ENCODE results near the gene PTPRE.

PTPRE gene

GRCh38 chr10:128027306-128027705 lies 120.4 kb downstream of the PTPRE start:
- H3K27me3 ChIP-seq (ENCODE audit: insufficient read depth, insufficient read length) = no peaks in the 10 kb centered on the region
- H3K9me3 ChIP-seq (ENCODE audit: insufficient read depth, low read length) = no peaks in the 10 kb centered on the region
- no peak overlapping the region for H3K4me3 ChIP-seq (ENCODE audit: insufficient read length, low read depth)
- DNase-seq (ENCODE audit: low read depth, low spot score) = no peak
- TF ChIP-seq YY1 (IDR thresholded peaks at IDR 0.05; ENCODE audit: insufficient read depth, insufficient read length) (no peak), SUZ12 (IDR thresholded peaks at IDR 0.05; ENCODE audit: extremely low read depth, insufficient read depth, insufficient read length) (no peak), ZNF274 (IDR thresholded peaks at IDR 0.05; ENCODE audit: low read depth, low read length) (no peak)
- no peaks in the 10 kb centered on the region for H3K36me3 ChIP-seq (ENCODE audit: insufficient read depth, insufficient read length, low read length)
- H3K9ac ChIP-seq (ENCODE audit: insufficient read length, low read depth) = no peak overlapping the region
- no peaks in the 10 kb centered on the region for H3K4me1 ChIP-seq (ENCODE audit: insufficient read depth, insufficient read length)

- Histone ChIP-seq H3K9ac (ENCODE audit: insufficient read length, low read depth) (no peak overlapping the region), H3K36me3 (ENCODE audit: insufficient read depth, insufficient read length, low read length) (no peaks in the 10 kb centered on the region), H3K9me3 (ENCODE audit: insufficient read depth, low read length) (no peaks in the 10 kb centered on the region), H3K27me3 (ENCODE audit: insufficient read depth, insufficient read length) (no peaks in the 10 kb centered on the region), H3K4me1 (ENCODE audit: insufficient read depth, insufficient read length) (no peaks in the 10 kb centered on the region), H3K4me3 (ENCODE audit: insufficient read length, low read depth) (no peak overlapping the region)
- TF ChIP-seq YY1 (IDR thresholded peaks at IDR 0.05; ENCODE audit: insufficient read depth, insufficient read length) (no peak), SUZ12 (IDR thresholded peaks at IDR 0.05; ENCODE audit: extremely low read depth, insufficient read depth, insufficient read length) (no peak), ZNF274 (IDR thresholded peaks at IDR 0.05; ENCODE audit: low read depth, low read length) (no peak)
- DNase-seq (ENCODE audit: low read depth, low spot score) = no peak
Observed at GRCh38 chr10:128027822-128028507, 121.1 kb downstream of the PTPRE start.

- TF ChIP-seq YY1 (IDR thresholded peaks at IDR 0.05; ENCODE audit: insufficient read depth, insufficient read length) = no peak
- TF ChIP-seq ZNF274 (IDR thresholded peaks at IDR 0.05; ENCODE audit: low read depth, low read length) = no peak
- no peak for TF ChIP-seq SUZ12 (IDR thresholded peaks at IDR 0.05; ENCODE audit: extremely low read depth, insufficient read depth, insufficient read length)
- no peak overlapping the region for H3K4me3 ChIP-seq (ENCODE audit: insufficient read length, low read depth)
- DNase-seq (ENCODE audit: low read depth, low spot score) = no peak
- no peaks in the 10 kb centered on the region for H3K36me3 ChIP-seq (ENCODE audit: insufficient read depth, insufficient read length, low read length)
- no peaks in the 10 kb centered on the region for H3K9me3 ChIP-seq (ENCODE audit: insufficient read depth, low read length)
- H3K27me3 ChIP-seq (ENCODE audit: insufficient read depth, insufficient read length) = no peaks in the 10 kb centered on the region
- no peaks in the 10 kb centered on the region for H3K4me1 ChIP-seq (ENCODE audit: insufficient read depth, insufficient read length)
- no peak overlapping the region for H3K9ac ChIP-seq (ENCODE audit: insufficient read length, low read depth)
Observed at GRCh38 chr10:128028508-128029289, 121.8 kb downstream of the PTPRE start.

GRCh38 chr10:128029290-128029651 lies 122.4 kb downstream of the PTPRE start:
- no peaks in the 10 kb centered on the region for H3K27me3 ChIP-seq (ENCODE audit: insufficient read depth, insufficient read length)
- no peaks in the 10 kb centered on the region for H3K9me3 ChIP-seq (ENCODE audit: insufficient read depth, low read length)
- H3K4me1 ChIP-seq (ENCODE audit: insufficient read depth, insufficient read length) = no peaks in the 10 kb centered on the region
- H3K9ac ChIP-seq (ENCODE audit: insufficient read length, low read depth) = no peak overlapping the region
- no peak for TF ChIP-seq SUZ12 (IDR thresholded peaks at IDR 0.05; ENCODE audit: extremely low read depth, insufficient read depth, insufficient read length)
- TF ChIP-seq YY1 (IDR thresholded peaks at IDR 0.05; ENCODE audit: insufficient read depth, insufficient read length) = no peak
- TF ChIP-seq ZNF274 (IDR thresholded peaks at IDR 0.05; ENCODE audit: low read depth, low read length) = no peak
- no peaks in the 10 kb centered on the region for H3K36me3 ChIP-seq (ENCODE audit: insufficient read depth, insufficient read length, low read length)
- DNase-seq (ENCODE audit: low read depth, low spot score) = no peak
- H3K4me3 ChIP-seq (ENCODE audit: insufficient read length, low read depth) = no peak overlapping the region

GRCh38 chr10:128029731-128030369 lies 122.9 kb downstream of the PTPRE start:
- Histone ChIP-seq H3K9me3 (ENCODE audit: insufficient read depth, low read length) (no peaks in the 10 kb centered on the region), H3K9ac (ENCODE audit: insufficient read length, low read depth) (no peak overlapping the region), H3K27me3 (ENCODE audit: insufficient read depth, insufficient read length) (no peaks in the 10 kb centered on the region), H3K36me3 (ENCODE audit: insufficient read depth, insufficient read length, low read length) (no peaks in the 10 kb centered on the region), H3K4me3 (ENCODE audit: insufficient read length, low read depth) (no peak overlapping the region), H3K4me1 (ENCODE audit: insufficient read depth, insufficient read length) (no peaks in the 10 kb centered on the region)
- TF ChIP-seq ZNF274 (IDR thresholded peaks at IDR 0.05; ENCODE audit: low read depth, low read length) (no peak), SUZ12 (IDR thresholded peaks at IDR 0.05; ENCODE audit: extremely low read depth, insufficient read depth, insufficient read length) (no peak), YY1 (IDR thresholded peaks at IDR 0.05; ENCODE audit: insufficient read depth, insufficient read length) (no peak)
- DNase-seq (ENCODE audit: low read depth, low spot score) = no peak

GRCh38 chr10:128030498-128031072 lies 123.7 kb downstream of the PTPRE start:
- no peaks in the 10 kb centered on the region for H3K36me3 ChIP-seq (ENCODE audit: insufficient read depth, insufficient read length, low read length)
- H3K4me1 ChIP-seq (ENCODE audit: insufficient read depth, insufficient read length) = no peaks in the 10 kb centered on the region
- no peaks in the 10 kb centered on the region for H3K9me3 ChIP-seq (ENCODE audit: insufficient read depth, low read length)
- H3K27me3 ChIP-seq (ENCODE audit: insufficient read depth, insufficient read length) = no peaks in the 10 kb centered on the region
- H3K4me3 ChIP-seq (ENCODE audit: insufficient read length, low read depth) = no peak overlapping the region
- no peak overlapping the region for H3K9ac ChIP-seq (ENCODE audit: insufficient read length, low read depth)
- DNase-seq (ENCODE audit: low read depth, low spot score) = no peak
- no peak for TF ChIP-seq ZNF274 (IDR thresholded peaks at IDR 0.05; ENCODE audit: low read depth, low read length)
- no peak for TF ChIP-seq SUZ12 (IDR thresholded peaks at IDR 0.05; ENCODE audit: extremely low read depth, insufficient read depth, insufficient read length)
- no peak for TF ChIP-seq YY1 (IDR thresholded peaks at IDR 0.05; ENCODE audit: insufficient read depth, insufficient read length)

GRCh38 chr10:128031216-128031615 lies 124.3 kb downstream of the PTPRE start:
- Histone ChIP-seq H3K9ac (ENCODE audit: insufficient read length, low read depth) (no peak overlapping the region), H3K4me1 (ENCODE audit: insufficient read depth, insufficient read length) (no peaks in the 10 kb centered on the region)

More at GRCh38 chr10:128031216-128031615, 124.3 kb downstream of the PTPRE start:
- no peak overlapping the region for H3K4me3 ChIP-seq (ENCODE audit: insufficient read length, low read depth)
- TF ChIP-seq YY1 (IDR thresholded peaks at IDR 0.05; ENCODE audit: insufficient read depth, insufficient read length) = no peak
- TF ChIP-seq ZNF274 (IDR thresholded peaks at IDR 0.05; ENCODE audit: low read depth, low read length) = no peak
- TF ChIP-seq SUZ12 (IDR thresholded peaks at IDR 0.05; ENCODE audit: extremely low read depth, insufficient read depth, insufficient read length) = no peak
- no peaks in the 10 kb centered on the region for H3K9me3 ChIP-seq (ENCODE audit: insufficient read depth, low read length)
- no peaks in the 10 kb centered on the region for H3K36me3 ChIP-seq (ENCODE audit: insufficient read depth, insufficient read length, low read length)
- no peaks in the 10 kb centered on the region for H3K27me3 ChIP-seq (ENCODE audit: insufficient read depth, insufficient read length)
- no peak for DNase-seq (ENCODE audit: low read depth, low spot score)
